GM18498 (cell line): Measurements from ENCODE around the gene ATP6V1C2.
"Not testable (repeated sequence)": the region's sequence is repeated elsewhere in the genome, so short reads cannot be mapped to it uniquely, and the experiment has no call there.

Source experiments
- ATAC-seq: cut with Tn5 transposase; IDR thresholded peaks from one replicate; pipeline ENCODE4 v1.9.1; 2021; ENCODE audit warnings: mild to moderate bottlenecking, moderate library complexity; ENCODE audit not compliant: unreplicated experiment

The ATP6V1C2 gene

DNA sequence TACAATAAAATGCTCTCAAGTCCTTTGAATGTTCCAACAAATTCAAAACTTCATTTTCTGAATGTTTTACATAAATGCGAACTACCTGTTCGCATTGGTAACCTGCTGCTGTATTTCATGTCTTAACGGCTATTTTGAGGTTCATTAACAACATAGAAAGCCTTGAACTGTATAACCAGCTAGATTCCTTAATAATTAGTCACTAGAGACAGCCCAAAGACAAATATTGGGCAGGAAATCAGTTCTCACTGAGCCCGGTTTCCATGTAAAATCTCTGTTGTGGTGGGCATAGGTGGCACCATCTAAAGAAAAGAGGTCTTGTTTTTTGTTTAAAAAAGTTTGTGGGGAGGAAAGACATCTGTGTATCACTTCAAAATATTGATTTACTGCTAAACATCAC, 62.0 kb downstream of the ATP6V1C2 start:
- ATAC-seq: no peak

DNA sequence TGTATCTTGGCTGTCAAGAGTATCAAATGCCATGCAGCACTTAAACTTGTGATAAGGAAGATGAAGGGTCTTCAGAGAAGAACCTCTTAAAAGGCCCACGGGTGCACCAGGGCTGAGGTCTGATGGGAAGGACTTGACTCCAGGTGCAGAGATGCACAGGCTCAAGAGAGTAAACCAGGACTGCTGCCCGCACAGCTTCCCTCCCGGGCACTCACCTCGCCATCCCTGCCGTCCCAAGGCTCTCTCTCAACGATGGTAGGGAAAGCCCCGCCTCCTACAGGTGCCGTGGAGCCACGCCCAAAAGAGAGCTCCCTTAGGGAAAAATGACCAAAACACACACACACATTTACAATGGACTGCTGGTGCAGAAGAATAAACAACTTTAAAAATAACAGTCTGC, 63.3 kb downstream of the ATP6V1C2 start:
- no peak for ATAC-seq

DNA sequence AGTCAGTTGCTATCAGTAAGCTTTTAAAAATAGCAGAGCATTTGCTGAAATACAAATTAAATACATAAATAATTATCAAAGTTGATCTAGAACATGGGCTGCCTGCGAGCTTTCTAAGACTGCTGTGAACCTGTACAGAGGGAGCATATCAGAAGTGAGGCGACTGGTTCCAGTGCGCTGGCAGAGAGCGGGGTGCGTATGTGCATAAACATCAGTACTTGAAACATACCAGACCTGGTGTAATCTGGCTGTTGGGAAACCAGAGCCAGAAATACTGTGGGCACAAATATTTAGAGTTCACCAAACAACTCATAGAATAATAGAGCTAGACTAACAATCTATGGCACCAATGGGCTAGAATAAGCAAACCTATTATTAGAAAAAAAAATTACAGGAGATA, 63.8 kb downstream of the ATP6V1C2 start:
- ATAC-seq: no peak

DNA sequence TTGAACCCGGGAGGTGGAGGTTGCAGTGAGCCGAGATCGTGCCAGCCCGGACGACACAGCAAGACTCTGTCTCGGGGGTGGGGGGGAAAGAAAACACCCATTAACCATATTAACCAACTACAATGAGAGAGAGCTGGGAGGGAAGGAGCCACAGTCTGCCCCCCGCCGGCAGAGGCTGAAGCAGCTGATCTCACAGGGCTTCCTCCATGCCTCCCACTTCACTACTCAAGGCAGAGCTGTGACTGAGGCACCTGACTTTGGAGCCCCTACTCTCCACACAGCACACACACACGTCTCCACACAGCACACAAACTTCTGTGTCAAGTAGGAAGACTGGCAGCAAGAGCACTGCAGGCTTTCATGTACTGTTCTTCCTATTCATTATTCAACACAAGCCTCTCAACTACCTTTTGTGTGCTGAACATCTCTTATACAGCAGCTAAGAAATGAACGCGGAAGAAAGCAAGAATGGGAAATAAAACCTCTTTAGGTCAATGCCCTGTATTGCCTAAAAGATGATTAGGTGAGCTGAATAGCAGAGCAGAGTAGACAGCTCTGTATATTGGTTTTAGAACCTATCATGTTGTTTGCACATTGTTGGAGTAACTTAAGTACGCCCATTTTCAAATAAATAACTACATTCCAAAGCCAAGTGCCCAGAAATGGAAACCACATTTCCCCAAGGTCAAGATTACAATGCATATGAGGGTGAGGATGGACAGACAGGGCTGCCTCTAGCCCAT, 65.0 kb downstream of the ATP6V1C2 start:
- no peak for ATAC-seq

DNA sequence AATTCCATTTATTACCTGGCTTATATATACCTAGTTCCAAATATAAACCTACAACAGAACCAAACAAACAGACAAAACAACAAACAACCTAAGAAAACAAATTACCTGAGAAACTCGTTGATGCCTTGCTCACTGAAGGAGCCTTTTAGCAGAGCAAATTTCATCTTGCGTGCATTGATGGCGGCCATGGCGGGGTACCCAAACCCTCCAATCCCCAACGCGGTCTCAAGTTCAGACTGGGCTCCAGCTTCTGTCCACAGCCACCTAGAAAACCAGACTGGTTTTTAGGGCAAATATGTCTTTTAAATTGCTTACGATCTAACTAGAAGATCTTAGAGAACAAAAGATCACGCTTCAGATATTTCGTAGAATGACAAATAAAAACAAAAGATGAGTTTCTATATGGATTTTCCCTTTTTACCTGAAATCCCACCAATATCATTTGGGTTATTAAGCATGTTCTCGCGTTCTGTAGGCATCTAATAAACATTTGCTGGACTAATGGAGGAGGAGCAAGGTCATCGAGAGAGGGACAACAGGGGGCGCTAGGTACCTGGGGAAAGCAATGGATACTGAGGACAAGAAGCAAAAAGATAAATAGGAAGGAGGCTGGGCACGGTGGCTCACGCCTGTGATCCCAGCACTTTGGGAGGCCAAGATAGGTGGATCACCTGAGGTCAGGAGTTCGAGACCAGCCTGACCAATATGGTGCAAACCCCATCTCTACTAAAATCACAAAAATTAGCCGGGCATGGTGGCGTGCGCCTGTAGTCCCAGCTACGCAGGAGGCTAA, 65.9 kb downstream of the ATP6V1C2 start:
- no peak for ATAC-seq

DNA sequence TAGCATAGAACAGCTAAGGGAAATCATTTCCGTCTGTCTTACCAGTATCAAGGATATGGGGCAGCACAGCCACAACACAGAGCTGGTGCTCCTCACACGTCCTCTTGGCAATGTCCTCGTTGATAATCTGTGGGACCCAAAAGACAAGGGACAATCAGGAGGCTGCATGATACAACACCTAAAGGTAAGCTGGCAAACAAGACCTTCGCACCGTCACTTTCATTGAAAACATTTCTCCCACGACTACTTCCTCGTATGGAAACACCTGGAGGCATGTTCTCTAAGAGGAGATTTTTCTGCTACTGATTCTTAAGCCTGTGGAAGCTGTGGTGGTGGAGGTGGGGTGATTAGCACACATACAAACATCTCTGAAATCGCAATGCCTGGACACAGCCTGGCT, 67.4 kb downstream of the ATP6V1C2 start:
- no peak for ATAC-seq

DNA sequence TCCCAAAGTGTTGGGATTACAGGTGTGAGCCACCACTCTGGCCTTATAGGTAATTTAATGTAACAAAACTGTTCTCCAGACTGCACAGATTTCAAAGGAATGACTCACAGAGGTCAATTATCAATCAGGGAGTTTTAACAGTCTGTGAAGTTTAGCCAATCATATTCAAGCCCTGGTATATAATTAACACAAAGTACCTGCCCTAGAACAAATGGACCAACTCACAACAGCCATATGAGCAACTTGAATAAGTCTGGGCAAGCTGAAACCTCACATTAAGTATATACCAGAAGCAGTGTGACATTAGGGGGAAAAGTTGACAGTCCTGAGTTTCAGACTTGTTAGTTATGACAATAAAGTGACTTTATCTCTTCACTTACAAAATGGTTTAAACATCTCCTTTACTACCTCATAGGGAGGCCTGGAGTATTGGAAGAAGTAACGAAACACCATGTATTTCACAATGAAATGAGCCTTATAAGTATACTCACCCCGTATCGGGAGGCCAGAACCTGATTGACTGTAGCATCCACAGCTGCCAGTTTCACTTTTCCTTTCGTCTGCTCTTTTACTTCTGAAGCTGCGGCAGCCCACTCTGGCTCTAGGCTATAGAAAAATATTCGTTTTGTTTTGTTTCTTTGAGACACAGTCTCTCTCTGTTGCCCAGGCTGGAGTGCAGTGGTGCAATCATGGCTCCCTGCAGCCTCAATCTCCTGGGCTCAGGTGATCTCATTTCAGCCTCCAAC, 69.0 kb downstream of the ATP6V1C2 start:
- ATAC-seq: peak; percentile 80

DNA sequence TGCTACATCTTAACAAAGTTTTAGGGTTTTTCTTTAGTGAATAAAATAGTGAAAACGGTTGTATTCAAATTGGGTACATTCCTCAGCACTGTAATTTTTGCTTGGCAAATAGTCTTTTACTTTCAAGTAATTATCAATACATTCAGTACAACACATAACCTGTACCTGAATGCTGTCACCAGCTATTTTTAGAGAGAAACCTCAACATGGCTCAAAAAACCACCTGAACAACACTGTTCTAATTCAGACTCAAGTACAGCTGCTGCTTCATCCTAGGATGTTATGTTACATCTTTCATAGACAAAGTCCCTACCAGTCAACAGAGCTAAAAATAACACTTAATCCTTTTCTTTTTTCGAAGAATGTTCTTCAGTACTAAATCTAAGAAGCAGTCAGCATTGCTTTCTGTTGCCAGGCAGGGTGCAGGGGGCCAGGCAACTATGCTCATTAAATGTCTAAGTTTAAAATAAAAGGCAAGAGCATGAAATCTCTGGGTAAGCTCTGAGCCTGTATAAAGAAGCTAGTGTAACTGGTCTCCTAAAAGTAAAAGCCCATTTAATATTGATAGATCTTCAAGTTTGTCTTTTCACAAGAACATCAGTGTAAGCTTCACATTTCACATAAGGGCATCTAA, 70.7 kb downstream of the ATP6V1C2 start:
- peak; percentile 55 for ATAC-seq

DNA sequence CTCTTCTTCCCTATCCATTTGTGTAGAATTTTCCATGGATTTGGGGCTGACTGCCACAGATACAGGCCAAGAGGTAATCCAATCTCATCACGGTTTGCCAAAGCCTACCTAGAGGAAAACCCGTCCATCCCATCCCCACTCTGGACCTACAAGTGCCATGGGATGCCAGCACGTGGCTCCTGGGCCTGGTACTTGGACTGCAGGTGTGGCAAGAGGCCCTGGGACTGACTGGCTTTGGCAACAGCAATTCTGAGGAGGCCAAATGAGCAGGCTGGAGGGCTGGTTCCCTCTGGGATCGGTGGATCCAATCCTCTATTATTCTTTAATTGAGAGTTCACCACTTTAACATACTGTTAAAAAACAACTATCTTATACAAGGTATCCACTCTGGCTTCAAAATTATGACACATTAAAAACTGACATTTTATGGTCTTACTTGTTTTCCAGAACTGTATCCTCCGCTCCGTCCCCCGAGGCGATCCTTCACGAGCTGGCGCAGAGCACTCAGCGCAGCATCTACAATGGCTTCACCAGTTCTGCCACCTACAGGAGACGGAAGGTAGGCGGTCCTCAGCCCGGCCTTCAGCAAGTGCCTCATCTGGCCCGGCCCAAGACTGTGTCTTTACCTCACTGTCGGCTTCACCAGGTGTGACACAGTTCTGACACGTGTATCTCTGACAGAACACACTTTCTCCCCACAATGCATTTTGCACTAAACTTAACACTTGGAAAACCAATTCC, 71.4 kb downstream of the ATP6V1C2 start:
- no peak for ATAC-seq

DNA sequence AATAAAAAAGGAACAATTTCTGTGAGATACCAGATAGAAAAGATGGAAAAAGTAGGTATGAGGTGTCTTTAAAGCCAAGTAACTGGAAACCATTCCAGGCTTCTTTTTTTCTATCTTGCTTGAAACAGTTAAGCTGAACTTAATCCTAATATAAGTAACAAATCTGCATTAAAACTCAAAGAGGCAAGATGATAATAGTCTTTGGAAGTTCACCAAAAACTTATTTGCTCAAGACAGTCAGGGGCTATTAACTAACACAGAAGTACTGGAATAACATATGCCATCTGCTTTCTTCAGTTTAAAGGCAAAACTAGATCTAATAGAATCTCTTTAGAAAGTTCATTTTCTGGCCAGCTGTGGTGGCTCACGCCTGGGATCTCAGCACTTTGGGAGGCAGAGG, 72.4 kb downstream of the ATP6V1C2 start:
- ATAC-seq: no peak

DNA sequence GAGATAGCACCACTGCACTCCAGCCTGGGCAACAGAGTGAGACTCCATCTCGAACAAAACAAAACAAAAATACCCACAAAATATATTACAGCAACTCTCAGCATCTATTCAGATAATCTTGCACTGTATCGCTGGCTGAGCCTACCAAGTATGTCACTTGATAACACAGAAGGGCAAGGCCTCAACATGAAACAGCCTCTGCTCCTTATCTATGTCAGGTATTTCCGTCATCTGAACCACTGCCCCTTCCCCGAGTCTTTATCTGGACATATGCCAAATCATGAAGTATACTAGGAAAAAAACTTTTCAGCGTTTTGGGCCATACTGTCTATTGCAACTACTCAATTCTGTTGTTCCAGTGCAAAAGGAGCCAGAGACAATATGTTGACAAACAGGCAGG, 73.4 kb downstream of the ATP6V1C2 start:
- no peak for ATAC-seq

DNA sequence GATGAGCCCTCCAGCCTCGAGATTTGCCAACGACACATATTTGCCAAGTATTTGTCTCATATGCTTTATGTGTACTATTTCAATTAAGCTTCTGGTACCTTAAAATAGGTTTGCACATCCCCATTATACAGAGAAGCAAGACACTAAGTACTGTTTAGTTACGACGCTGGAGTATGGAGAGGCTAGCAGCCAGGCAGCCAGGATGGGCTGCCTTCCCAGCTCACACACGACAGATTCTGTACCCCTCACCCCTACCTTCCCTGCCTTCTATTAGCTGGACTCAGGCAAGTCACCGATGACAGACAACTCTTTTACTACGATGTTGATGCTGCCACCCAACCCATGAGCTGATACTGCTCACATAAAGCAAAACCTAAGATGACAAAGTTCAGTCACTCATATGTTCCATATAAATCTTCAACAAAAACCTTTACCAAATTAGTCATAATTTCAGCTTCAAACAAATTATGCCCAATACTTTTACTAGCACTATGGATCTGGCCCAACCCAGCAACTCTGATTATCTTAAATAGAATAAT, 74.1 kb downstream of the ATP6V1C2 start:
- no peak for ATAC-seq

DNA sequence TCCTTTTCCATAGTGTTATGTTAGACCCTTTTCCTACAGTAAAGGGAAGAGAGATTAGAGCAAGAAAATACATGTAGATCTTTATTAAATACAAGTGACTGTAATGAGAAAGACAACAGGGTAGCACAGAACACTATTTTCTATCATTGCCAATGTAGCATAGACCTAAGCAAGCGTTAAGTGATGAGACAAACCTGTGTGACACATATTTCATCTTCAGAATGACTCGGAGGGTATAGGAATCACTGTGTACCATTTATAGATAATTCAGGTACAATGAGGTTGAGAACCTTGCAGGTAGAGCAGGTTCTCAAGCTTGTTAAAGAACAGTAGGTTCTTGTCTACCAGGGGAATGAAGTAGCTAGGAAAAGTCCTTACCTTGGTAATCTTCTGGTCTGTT, 75.3 kb downstream of the ATP6V1C2 start:
- no peak for ATAC-seq

DNA sequence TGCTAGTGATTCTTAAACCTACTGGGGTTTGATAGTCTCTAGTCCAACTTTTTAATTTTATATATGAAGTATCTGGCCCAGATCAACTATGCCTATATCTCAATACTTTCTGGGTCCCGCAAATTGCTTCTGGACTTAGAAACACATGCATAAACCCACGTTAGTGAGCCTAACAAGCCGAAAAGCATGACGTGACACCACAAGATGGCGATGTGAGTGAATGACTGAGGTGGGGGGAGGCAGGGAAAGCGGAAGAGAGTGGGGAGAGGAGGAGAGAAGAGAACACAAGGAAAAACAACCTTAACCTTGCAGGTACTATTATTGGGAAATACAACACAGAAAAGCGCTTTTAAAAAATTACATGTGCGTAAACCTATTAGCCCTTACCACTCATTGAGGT, 77.4 kb downstream of the ATP6V1C2 start:
- no peak for ATAC-seq

DNA sequence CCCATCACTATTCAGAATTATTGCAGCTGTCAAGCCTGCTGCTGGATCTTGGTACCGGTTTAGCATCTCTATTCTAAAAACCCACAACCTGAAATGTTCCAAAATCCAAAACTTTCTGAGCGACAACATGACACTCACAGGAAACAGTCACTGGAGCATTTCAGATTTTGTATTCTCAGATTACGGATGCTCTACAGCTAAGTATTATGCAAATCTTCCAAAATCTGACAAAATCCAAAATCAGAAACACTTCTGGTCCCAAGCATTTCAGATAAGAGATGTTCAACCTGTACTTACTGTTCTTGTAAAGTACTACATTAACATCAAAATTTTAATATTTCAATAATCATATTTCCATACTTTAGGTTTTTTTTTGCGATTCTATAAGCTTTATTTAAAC, 78.7 kb downstream of the ATP6V1C2 start:
- no peak for ATAC-seq

DNA sequence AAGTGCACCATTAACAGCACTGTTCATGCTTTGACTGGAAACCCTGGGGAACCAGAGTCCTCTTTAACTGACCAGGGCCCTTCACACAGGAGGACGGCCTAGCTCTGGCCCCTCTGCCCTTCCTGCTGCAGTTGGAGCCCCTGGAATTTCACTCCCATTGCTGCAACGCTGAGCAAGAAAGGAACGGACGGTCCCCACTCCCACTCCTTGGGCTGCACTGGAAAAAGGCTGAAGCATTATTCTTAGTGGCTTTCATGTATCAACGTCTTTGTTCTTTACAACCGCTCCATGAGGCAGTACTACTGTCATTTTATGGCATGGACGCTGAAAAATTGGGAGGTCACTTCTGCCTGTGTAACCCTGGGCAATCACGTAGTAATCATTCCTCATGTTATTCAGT, 81.2 kb downstream of the ATP6V1C2 start:
- no peak for ATAC-seq

DNA sequence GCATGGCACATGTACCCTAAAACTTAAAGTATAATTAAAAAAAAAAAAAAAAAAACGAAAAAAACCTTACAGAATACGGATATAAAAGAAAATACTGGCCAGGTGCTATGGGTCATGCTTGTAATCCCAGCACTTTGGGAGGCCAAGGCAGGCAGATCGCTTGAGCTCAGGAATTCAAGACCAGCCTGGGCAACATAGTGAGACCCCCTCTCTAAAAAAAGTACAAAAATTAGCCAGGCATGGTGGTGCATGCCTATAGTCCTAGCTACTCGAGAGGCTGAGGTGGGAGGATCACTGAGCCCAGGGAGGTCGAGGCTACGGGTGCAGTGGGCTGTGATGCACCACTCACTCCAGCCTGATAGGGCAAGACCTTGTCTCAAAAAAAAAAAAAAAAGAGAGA, 84.6 kb downstream of the ATP6V1C2 start:
- not testable (repeated sequence) for ATAC-seq

DNA sequence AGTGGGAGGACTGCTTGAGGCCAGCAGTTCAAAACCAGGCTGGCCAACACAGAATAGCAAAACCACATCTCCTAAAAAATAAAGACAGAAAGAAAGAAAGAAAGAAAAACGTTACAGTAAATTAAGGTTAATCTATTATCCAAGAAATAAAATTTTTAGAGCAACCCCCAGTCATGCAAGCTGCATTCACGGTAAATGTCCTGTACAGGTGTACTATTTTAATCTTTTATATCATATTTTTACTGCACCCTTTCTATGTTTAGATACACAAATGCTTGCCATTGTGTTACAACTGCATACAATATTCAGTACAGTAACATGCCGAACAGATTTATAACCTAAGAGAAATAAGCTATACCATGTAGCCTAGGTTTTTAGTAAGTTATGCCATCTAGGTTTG, 85.1 kb downstream of the ATP6V1C2 start:
- ATAC-seq: no peak

DNA sequence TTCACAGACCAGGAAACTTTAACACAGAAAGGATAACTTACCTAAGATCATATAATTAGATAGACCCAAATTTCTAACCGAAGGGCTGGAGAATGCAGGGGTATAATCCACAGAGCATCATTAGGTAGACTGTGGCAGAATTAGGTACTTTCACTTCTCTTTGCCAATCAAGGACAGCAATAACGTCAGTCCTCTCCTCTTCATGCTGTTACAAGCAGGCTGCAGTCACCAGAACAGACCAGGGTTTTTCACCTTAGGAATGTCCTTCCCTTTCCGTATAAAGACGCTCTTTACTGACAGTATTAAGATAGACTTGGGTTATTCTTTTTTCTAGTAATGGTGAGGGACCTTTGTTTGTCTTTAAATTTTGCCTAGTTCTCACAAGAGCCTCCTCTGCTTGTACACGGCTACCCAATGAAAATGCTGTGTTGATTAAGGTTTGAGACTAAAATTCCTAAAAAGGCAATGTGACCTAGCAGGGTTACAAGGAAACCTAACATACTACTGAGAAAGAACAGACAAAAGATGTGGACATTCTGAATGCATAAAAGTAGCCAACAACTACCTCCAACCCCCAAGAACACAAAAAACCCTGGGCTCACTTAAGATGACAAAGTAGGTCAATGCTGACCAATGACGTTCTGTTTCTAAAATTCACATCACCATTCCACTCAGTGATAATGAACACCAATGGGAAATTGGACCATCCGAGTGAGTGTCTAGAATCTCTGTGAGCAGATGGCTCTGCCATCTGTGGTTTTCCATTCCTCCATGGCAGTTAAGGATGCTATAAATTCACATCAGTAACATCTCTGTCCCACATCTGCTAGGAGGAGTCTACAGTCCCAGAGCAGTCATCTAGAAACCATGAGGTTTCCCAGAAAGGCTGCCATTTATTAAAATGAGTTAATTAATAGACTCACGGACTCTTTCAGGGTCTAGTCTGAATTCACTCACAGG, 89.1 kb downstream of the ATP6V1C2 start:
- peak; percentile 30 for ATAC-seq
